ENCODE results near the gene JAZF1. TPM values are rescaled to one million over a fixed set of nuclear protein-coding genes. Genes with fewer than 3 reads are reported as not detected.

The JAZF1 gene
- total and polyA plus RNA-seq, 10 of the 15 experiments (the other 5 are each of a cell fraction or from before 2014, with no cell fraction given): 0.04 to 0.82 (median 0.15) TPM; not detected in 3

DNA sequence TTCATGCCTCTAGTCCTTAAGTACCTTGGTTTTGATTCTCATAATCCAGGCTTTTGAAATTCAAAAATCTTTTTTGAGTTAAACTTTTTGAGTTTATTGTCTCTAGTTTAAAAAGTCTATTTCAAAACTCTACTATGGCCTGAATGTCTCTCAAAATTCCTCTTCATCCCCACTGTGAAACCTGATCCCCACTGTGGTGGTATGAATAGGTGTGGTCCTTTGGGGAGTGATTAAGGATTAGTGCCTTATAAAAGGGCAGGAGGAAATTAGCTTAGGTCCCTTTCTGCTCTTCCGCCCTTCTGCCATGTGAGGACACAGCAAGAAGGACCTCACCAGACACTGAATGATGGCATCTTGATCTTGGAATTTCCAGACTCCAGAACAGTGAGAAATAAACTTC, 44.1 kb upstream of the JAZF1 start:
- CTCF ChIA-PET: no interaction called here
- no TSS peak for BruUV-seq (replicated peaks)
- TF ChIP-seq RFX5 (IDR thresholded peaks at IDR 0.05; ENCODE audit: low read depth, low read length) (no peak), FOXK2 (IDR thresholded peaks at IDR 0.05) (no peak), CBX5 (IDR thresholded peaks at IDR 0.05; ENCODE audit: low read depth) (no peak), HDGF (IDR thresholded peaks at IDR 0.05) (no peak), CREM (IDR thresholded peaks at IDR 0.05; ENCODE audit: low read depth) (no peak), RELA (IDR thresholded peaks at IDR 0.05; ENCODE audit: borderline replicate concordance, partially characterized antibody) (no peak), CHD4 (IDR thresholded peaks at IDR 0.05) (no peak), ZNF274 (IDR thresholded peaks at IDR 0.05; ENCODE audit: insufficient read depth, insufficient read length) (no peak), MAX (IDR thresholded peaks at IDR 0.05; ENCODE audit: low read depth, low read length) (no peak), STAT3 (IDR thresholded peaks at IDR 0.05; ENCODE audit: low read depth, low read length) (no peak), HDAC6 (IDR thresholded peaks at IDR 0.05; ENCODE audit: unreplicated experiment) (no peak), EP300 (IDR thresholded peaks at IDR 0.05; ENCODE audit: borderline replicate concordance in 1 of 2, control insufficient read depth in 1 of 2, low read depth in 2 of 2, low read length in 2 of 2) (no peak), SUPT20H (IDR thresholded peaks at IDR 0.05; ENCODE audit: borderline replicate concordance, control insufficient read depth, low read depth, low read length) (no peak), MTA3 (IDR thresholded peaks at IDR 0.05; ENCODE audit: borderline replicate concordance, low read length) (no peak)
- TF ChIP-seq, protein P1, sequence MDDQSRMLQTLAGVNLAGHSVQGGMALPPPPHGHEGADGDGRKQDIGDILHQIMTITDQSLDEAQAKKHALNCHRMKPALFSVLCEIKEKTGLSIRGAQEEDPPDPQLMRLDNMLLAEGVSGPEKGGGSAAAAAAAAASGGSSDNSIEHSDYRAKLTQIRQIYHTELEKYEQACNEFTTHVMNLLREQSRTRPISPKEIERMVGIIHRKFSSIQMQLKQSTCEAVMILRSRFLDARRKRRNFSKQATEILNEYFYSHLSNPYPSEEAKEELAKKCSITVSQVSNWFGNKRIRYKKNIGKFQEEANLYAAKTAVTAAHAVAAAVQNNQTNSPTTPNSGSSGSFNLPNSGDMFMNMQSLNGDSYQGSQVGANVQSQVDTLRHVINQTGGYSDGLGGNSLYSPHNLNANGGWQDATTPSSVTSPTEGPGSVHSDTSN (IDR thresholded peaks at IDR 0.05; ENCODE audit: insufficient replicate concordance, low read depth, low read length): no peak
- TF ChIP-seq, protein P2, sequence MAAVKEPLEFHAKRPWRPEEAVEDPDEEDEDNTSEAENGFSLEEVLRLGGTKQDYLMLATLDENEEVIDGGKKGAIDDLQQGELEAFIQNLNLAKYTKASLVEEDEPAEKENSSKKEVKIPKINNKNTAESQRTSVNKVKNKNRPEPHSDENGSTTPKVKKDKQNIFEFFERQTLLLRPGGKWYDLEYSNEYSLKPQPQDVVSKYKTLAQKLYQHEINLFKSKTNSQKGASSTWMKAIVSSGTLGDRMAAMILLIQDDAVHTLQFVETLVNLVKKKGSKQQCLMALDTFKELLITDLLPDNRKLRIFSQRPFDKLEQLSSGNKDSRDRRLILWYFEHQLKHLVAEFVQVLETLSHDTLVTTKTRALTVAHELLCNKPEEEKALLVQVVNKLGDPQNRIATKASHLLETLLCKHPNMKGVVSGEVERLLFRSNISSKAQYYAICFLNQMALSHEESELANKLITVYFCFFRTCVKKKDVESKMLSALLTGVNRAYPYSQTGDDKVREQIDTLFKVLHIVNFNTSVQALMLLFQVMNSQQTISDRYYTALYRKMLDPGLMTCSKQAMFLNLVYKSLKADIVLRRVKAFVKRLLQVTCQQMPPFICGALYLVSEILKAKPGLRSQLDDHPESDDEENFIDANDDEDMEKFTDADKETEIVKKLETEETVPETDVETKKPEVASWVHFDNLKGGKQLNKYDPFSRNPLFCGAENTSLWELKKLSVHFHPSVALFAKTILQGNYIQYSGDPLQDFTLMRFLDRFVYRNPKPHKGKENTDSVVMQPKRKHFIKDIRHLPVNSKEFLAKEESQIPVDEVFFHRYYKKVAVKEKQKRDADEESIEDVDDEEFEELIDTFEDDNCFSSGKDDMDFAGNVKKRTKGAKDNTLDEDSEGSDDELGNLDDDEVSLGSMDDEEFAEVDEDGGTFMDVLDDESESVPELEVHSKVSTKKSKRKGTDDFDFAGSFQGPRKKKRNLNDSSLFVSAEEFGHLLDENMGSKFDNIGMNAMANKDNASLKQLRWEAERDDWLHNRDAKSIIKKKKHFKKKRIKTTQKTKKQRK (IDR thresholded peaks at IDR 0.05; ENCODE audit: low read depth, low read length): no peak
- no peaks in the 10 kb centered on the region for H3K4me1 ChIP-seq (ENCODE audit: control insufficient read depth, insufficient read depth, low read length)
- WGBS (ENCODE audit: insufficient coverage, insufficient replicate concordance, low lambda C conversion rate, missing lambda C conversion rate): 79% methylated on average over 1 of the region's 1 CpG
- H3K27ac ChIP-seq (ENCODE audit: control insufficient read depth, insufficient read depth): no peak overlapping the region
- no peak overlapping the region for H3K4me2 ChIP-seq (ENCODE audit: control insufficient read depth, insufficient read depth)
- intact Hi-C loops (cut with micrococcal nuclease; ENCODE audit: unreplicated experiment): no loop called here
- no peaks in the 10 kb centered on the region for H3K79me2 ChIP-seq (ENCODE audit: control insufficient read depth, insufficient read depth, low read length)
- no peak overlapping the region for H3K9ac ChIP-seq (ENCODE audit: control insufficient read depth, insufficient read depth, low read length)
- POLR2A ChIA-PET: no interaction called here
- ATAC-seq: no peak
- in situ Hi-C loops (cut with MboI): no loop called here
- no peaks in the 10 kb centered on the region for H4K20me1 ChIP-seq (ENCODE audit: control insufficient read depth, insufficient read depth)
- H3K4me3 ChIP-seq: no peak overlapping the region
- no peak for FAIRE-seq
- no peaks in the 10 kb centered on the region for H3K36me3 ChIP-seq (ENCODE audit: control insufficient read depth in 2 of 2, insufficient read depth in 2 of 2, low read length in 1 of 2)
- no peak for DNase-seq (ENCODE audit: low read depth, low spot score)
- no peak overlapping the region for H2AFZ ChIP-seq (ENCODE audit: control insufficient read depth, low read depth, low read length)
- H3K27me3 ChIP-seq (replicated peaks in 1 of 2; ENCODE audit: control insufficient read depth in 2 of 2, insufficient read depth in 2 of 2, low read length in 1 of 2): no peaks in the 10 kb centered on the region; a peak in 3 of 4 replicates
- H3K9me3 ChIP-seq (replicated peaks; ENCODE audit: control insufficient read depth, insufficient read depth, low read length): no peaks in the 10 kb centered on the region
- SMC1A ChIA-PET (ENCODE audit: uncharacterized antibody, unreplicated experiment): no interaction called here
- RAD21 ChIA-PET (ENCODE audit: unreplicated experiment): no interaction called here
